ENCODE measurements around the gene COX6A2. TPM values are rescaled to one million over a fixed set of nuclear protein-coding genes. Genes with fewer than 3 reads are reported as not detected.

Gene COX6A2
- total RNA-seq, 1 donor from 2014 or later: not detected

DNA sequence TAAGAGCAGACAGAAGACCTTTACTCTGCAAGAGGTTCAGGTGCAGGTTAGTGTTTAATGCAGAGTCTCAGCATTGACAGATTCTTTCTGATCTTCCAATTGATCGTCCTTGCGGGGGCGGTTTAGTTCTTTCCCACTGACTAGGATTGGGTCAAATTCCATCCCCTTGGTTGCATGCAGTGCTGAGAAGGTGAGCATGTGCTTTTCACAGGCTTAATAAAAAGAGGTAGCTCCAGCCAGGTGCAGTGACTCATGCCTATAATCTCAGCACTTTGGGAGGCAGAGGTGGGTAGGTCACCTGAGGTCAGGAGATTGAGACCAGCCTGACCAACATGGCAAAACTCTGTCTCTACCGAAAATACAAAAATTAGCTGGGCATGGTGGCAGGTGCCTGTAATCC, 42.5 kb downstream of the COX6A2 start:
- DNase-seq (ENCODE audit: low read depth): no peak
- H3K4me3 ChIP-seq (ENCODE audit: low read depth, low read length): no peak overlapping the region
- TF ChIP-seq, protein P1, sequence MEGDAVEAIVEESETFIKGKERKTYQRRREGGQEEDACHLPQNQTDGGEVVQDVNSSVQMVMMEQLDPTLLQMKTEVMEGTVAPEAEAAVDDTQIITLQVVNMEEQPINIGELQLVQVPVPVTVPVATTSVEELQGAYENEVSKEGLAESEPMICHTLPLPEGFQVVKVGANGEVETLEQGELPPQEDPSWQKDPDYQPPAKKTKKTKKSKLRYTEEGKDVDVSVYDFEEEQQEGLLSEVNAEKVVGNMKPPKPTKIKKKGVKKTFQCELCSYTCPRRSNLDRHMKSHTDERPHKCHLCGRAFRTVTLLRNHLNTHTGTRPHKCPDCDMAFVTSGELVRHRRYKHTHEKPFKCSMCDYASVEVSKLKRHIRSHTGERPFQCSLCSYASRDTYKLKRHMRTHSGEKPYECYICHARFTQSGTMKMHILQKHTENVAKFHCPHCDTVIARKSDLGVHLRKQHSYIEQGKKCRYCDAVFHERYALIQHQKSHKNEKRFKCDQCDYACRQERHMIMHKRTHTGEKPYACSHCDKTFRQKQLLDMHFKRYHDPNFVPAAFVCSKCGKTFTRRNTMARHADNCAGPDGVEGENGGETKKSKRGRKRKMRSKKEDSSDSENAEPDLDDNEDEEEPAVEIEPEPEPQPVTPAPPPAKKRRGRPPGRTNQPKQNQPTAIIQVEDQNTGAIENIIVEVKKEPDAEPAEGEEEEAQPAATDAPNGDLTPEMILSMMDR (conservative IDR thresholded peaks at IDR 0.05; ENCODE audit: low read depth, low read length): no peak

DNA sequence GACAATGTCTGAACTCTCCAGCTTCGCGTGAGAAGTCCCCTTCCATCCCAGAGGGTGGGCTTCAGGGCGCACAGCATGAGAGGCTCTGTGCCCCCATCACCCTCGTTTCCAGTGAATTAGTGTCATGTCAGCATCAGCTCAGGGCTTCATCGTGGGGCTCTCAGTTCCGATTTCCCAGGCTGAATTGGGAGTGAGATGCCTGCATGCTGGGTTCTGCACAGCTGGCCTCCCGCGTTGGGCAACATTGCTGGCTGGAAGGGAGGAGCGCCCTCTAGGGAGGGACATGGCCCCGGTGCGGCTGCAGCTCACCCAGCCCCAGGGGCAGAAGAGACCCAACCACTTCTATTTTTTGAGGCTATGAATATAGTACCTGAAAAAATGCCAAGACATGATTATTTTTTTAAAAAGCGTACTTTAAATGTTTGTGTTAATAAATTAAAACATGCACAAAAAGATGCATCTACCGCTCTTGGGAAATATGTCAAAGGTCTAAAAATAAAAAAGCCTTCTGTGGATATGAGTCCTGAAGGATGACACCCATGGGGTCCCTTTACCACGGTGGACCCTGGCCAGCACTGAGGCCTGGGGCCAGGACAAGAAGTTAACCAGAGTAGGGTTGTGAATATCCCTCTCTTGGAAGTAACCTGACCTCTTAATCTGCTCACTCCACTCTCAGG, 45.5 kb downstream of the COX6A2 start:
- no peak for DNase-seq (ENCODE audit: low read depth)
- TF ChIP-seq, protein P1 (conservative IDR thresholded peaks at IDR 0.05; ENCODE audit: low read depth, low read length): peak; percentile 74
- no peak overlapping the region for H3K4me3 ChIP-seq (ENCODE audit: low read depth, low read length)

DNA sequence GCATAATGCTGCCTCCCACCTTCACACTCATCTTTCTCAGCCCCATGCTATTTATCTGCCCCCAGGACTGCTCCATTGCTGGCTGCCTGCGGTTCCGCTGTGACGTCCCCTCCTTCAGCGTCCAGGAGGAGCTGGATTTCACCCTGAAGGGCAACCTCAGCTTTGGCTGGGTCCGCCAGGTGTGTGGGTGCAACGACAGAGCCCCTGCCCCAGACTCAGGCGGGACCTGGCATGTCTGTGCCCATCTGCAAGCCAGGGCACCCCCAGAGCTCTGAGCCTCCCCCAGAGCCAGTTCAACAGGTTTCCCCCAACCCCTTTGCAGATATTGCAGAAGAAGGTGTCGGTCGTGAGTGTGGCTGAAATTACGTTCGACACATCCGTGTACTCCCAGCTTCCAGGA, 48.0 kb downstream of the COX6A2 start:
- DNase-seq (ENCODE audit: low read depth): no peak
- no peak overlapping the region for H3K4me3 ChIP-seq (ENCODE audit: low read depth, low read length)
- TF ChIP-seq, protein P1 (conservative IDR thresholded peaks at IDR 0.05; ENCODE audit: low read depth, low read length): no peak

Other genes with a start within 250 kb of the COX6A2 start
- 67.2 and 83.8 TPM in 2 replicates for gene FUS, start 248.2 kb downstream of the COX6A2 start, total RNA-seq
- 22.0 and 43.5 TPM in 2 replicates for gene PYCARD, start 225.6 kb downstream of the COX6A2 start, total RNA-seq
- not detected in 2 replicates for gene TRIM72, start 214.2 kb downstream of the COX6A2 start, total RNA-seq
- gene PYDC1, start 211.2 kb downstream of the COX6A2 start, total RNA-seq: not detected in 2 replicates
- gene ITGAM, start 168.4 kb downstream of the COX6A2 start, total RNA-seq: 0.06 and 0.72 TPM in 2 replicates
- gene ITGAX, start 73.2 kb downstream of the COX6A2 start, total RNA-seq: 0.23 TPM in 1 of 2 replicates, not detected in the other
- gene ITGAD, start 35.0 kb downstream of the COX6A2 start, total RNA-seq: not detected in 2 replicates
- 0.22 TPM in 1 of 2 replicates, not detected in the other for gene ZNF843, start 14.4 kb upstream of the COX6A2 start, total RNA-seq
- 9.2 and 10.3 TPM in 2 replicates for gene ARMC5, start 31.1 kb upstream of the COX6A2 start, total RNA-seq
- gene TGFB1I1, start 43.8 kb upstream of the COX6A2 start, total RNA-seq: 56.8 and 62.2 TPM in 2 replicates
- 0.07 TPM in 1 of 2 replicates, not detected in the other for gene SLC5A2, start 54.8 kb upstream of the COX6A2 start, total RNA-seq
- 31.4 and 42.8 TPM in 2 replicates for gene RUSF1, start 80.0 kb upstream of the COX6A2 start, total RNA-seq
- gene AHSP, start 99.5 kb upstream of the COX6A2 start, total RNA-seq: not detected in 2 replicates